DLD1 (cell line): ENCODE results near the gene KDM4B.

Experiments used
- in situ Hi-C: cut with HindIII; loops from 2 replicates; pipeline ENCODE4 v1.10.0; 2017; ENCODE audit warnings: low sequenced_read_pairs

The KDM4B gene

DNA sequence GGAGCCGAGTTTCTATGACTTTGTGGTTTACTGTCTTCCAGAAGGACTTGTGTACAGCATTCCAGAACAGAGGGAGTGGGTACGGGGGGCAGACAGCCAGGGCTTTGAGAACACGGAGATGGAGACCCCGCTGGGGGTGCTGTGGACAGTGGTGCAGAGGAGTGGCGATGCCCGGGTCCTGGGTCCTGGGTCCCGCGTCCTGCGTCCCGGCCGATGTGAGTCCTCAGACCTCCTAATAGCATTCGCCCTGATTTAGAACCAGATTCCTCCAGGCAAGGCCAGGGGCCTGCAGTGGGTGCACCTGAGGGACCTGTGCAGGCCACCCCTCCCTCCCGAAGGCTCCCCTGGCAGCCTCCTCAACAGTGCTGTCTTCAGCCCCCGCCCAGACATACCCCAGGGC is 97.9 kb downstream of the KDM4B start:
- in situ Hi-C loops = no loop called here

DNA sequence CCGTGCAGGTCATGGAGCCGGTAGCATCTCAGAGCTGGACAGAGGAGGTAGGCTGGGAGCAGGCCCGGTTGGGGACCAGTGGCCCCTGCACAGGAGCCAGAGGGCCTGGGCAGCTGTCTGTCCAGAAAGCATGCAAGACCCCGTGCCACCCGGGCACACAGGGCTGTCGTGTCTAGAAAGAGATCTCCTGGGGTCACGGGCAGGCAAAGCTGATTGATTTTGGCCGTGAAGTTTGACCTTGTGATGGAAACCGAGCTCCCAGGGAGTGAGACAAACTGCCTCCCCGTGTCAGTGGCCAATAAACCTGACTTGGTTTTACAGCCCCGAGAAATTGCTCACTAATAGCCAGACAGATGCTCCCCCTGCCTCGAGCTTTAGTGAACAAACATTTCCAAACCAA is 98.8 kb downstream of the KDM4B start:
- in situ Hi-C loops = no loop called here

DNA sequence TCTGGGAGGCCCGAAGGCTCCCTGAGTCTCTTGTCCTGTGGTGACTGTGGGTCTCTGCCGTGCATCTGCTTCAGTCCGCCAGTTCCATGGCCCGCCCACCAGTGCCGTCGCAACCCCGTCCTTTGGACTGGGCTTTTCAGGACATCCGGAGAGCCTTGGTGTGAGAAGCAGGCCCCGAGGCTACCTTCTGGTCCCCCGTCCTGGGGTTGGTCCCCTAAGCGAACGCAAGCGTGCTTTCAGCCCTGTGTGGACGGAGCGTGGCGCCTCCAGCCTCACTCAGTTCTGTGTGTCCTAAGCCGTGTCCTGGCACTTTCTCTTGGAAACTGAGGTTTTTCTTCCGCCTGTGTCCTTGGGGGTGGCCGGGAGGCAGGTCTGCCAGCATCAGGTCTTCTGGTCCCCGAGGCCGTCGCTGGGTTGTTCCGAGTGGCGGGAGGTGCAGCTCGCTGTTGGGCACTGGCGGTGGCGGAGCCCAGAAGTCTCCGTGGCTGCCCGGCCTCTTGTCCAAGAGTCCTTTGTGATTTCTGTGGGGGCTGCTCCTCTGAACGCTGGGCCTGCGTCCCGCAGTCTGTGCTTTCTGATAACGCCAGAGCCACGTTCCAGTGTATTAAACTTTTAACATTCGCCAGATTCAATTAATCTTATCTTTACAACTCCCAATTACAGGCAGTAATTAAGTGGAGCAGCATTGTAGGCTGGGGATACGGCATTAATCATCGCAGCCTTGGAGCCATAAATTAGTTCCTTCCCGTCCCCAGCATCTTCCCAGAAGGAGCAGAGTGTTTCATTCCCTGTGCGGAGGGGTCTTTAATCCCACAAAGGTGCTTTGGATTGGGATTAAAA is 99.5 kb downstream of the KDM4B start:
- in situ Hi-C loops = no loop called here

DNA sequence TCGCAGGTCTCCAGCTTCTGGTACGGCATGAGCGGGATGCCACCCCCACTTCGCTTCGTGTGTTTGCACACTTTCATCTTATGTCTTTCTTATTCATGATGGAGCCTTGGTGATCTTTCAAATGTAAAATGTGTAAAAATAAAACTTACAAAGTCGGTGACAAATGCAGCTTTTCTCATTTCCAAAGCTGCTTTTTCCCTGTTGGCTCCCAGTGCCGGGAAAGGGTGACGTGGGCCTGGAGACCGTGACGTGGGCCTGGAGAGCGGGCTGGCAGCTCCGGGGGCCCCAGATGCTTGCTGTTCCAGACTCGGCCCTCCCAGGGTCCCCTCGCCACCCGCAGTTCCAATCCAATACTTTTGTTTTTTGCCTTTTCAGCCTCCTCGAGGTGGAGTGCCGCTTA is 101.4 kb downstream of the KDM4B start:
- in situ Hi-C loops = no loop called here

DNA sequence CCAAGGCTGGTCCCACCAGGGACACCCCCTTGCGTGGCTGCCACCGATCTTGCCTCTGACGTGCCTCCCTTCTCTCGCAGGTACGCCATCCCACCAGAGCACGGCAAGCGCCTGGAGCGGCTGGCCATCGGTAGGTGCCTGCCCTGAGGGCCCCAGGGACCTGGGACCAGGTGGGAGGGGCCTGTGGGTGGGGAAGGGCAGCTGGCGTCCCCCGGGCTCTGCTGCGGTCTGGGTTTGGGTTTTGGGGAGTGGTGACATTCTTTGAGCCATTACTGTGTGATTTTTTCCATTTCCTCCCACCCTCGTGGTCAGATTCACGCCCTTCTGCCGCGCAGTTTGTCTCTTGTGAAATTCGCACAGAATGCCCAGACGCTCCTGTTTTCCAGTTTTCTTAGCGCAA is 102.0 kb downstream of the KDM4B start:
- in situ Hi-C loops = no loop called here

DNA sequence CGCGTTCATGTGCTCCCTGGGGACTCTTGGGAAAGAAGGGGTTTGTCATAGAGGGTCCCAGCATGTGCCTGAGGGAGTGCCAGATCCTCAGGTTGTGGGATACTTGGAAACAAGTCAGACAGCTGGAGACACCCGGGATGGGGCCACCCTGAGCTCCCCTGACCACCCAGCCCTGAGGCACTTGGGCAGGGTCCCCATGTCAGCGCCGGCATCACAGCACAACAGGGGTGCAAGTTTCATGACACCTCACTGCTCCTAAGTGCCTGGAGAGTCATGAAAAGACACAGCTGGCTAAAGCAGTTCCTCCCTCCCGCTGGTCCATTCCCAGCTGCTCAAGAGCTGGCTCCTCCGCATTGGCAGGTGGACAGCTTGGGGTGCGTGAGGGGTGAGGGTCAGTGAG is 102.7 kb downstream of the KDM4B start:
- in situ Hi-C loops = no loop called here

DNA sequence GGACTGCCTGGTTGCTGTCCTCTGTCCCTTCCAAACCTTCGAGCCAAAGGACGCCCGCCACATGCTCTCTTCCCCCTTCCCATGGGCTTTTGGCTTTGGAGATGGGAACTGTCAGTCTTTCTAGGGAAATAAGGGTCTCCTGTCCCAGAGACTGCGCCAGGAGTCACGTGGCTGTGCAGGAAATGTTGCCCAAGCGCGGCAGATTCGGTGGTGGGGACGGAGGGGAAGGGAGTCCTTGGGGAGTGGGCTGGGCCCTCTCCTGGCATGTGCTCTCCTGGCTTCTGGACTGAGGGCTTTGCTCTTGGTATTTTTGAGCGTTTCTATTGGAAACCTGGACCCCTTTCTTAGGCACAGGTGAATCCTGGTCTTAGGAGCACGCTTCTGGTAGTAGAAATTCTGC is 103.2 kb downstream of the KDM4B start:
- in situ Hi-C loops = no loop called here

DNA sequence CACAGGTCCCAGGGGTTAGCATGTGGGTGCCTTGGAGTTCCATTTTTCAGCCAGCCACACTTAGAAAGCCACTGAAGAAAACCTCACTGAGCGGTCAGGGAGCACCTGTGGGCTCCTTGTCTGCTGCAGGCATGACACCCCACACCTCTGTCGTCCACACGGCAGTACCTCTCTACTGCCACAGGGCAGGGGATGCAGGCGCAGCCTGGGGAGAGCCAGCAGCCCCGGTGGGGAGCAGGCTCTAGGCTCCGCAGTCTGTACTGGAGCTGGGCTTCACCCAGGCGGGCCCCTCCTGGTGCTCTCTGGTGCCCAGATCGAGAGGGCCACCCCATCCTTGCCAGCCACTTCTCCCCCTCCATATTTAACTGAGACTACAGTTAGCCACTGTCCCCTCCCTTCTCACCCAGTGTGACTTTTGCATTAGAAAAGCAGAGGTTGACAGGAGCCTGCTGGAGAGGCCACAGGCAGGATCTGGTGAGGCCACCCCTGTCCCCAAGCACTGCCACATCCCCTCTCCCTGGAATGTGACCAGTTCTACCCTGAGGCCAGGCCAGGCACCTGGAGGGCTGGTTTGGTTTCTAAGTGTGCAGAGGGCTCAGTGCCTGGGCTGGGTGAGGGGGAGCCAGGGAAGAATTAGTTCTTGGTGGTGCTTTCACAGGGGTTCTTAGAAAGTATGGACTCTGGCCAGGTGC is 104.4 kb downstream of the KDM4B start:
- in situ Hi-C loops = no loop called here

DNA sequence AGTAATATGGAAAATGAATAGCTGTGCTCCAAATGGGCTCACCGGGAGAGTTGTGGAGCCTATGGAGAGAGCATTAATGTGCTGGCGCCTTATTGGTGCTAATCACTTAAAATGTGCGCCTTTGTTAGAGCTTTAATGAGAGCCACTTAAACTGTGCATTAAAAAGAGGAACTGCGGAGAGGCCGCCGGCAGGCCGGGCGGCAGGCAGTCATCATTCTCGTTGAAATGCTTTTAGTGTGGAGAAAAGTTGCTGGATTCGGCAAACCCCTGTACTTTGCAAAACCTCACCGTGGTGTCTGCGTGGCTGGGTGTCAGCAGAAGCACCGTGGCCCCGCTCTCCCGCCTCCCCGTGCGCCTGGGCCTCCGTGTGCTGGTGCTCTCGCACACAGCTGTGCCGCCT is 105.5 kb downstream of the KDM4B start:
- in situ Hi-C loops = no loop called here

DNA sequence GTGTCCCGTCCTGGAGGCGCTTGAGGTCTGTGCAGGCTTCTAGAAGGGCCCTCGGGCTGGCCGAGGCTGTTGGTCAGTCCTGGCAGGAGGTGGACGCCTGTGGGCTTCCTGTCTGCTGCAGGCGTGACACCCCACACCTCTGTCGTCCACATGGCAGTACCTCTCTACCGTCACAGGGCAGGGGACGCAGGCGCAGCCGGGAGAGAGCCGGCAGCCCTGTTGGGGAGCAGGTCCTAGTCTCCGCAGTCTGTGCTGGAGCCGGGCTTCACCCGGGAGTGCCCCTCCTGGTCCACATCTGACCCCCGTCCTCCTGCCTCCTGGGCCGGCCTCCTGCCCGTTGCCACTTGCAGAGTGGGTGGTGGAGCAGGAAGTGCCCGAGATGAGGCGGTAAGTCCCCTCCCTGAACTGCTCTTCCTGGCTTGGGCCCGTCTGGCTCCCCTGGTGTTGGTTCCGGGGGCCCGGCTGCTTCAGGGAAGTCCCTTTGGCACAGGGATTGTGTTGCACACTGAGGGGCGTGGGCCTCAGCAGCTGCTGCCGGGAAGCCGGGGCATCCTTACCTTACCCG is 106.0 kb downstream of the KDM4B start:
- in situ Hi-C loops = no loop called here

DNA sequence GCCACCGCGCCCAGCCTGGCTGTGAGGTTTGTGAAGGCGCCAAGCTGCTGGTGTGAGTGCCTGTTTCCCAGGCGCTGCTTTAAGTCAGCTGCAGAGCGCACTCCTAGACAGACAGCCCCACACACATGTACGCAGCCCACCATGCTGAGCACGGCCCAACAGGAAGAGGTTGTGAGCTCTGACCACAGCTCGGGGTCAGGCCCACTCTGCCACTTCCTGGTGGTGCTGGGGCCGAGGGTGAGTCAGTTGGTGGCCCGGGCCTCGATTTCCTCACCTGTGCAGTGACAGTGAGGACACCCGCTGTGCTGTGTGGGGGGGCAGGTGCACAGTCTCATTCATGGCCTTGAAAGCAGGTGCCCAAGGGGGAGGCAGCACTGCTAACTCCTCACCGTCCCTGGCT is 106.7 kb downstream of the KDM4B start:
- in situ Hi-C loops = no loop called here

DNA sequence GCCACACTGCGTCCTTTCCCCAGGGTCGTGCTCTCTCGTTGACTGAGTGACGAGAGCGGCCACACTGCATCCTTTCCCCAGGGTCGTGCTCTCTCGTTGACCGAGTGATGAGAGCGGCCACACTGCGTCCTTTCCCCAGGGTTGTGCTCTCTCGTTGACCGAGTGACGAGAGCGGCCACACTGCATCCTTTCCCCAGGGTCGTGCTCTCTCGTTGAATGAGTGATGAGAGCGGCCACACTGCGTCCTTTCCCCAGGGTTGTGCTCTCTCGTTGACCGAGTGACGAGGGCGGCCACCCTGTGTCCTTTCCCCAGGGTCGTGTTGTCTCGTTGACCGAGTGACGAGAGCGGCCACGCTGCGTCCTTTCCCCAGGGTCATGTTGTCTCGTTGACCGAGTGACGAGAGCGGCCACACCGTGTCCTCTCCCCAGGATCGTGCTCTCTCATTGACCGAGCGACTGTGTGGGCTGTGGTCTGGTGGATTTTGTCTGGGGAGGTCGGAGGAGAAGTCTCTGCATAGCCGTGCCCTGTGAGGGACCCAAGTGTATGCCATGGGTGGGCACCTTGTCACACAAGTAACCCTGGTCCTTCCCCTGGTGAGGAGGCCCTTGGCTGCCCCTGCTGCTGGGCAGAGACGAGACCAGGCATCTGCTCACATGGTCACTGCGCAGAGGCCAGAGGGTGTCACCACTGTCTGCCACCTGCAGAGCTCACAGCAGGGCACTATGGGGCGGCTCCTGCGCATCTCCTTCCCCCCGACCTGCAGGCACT is 107.7 kb downstream of the KDM4B start:
- in situ Hi-C loops = no loop called here

DNA sequence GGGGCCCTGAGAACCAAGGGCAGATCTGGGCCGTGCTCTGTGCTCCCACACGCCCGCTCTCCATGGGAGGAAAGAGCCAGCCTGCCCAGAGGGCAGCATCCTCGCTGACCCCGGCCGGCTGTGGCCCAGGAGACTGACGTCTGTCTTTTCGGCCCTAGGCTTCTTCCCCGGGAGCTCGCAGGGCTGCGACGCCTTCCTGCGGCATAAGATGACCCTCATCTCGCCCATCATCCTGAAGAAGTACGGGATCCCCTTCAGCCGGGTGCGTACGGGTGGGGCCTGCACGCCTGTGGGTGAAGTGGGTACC is 108.2 kb downstream of the KDM4B start:
- in situ Hi-C loops = no loop called here

DNA sequence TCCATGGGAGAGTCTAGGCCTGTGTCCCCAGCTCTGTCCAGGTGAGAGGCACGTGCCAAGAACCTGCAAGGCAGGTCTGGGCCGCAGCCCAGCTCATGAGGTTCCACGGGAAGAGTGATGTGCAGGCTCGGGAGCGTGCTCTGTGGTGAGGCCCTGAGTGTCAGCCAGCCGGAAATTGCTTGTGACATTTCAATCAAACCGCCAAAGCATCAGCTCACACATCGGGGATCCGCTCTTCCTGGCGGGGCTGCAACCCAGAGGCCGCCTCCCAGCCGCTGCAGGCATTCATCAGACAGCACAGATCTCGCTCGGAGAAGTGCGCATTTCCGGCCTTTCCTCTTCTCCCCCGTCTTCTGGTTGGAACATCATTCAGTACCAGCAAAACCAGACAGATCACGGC is 109.3 kb downstream of the KDM4B start:
- in situ Hi-C loops = no loop called here

DNA sequence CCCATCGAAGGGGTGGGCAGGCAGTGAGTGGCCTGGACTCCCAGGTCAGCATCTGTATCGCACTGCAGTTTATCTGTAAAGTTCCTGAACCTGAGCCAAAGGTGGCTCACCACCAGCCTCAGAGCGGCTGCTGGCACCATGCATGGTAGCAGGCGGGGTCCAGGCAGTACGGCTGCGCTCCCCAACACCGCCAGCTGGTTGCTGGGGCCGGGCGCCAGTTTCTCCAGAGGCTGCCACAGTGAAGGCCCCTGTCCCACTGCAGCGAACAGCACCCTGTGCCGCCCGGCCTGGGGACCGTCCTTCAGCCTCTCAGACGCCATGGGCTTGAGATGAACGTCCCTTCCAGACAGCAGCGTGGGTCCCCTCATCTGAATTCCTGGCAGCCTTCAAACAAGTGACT is 109.8 kb downstream of the KDM4B start:
- in situ Hi-C loops = no loop called here

DNA sequence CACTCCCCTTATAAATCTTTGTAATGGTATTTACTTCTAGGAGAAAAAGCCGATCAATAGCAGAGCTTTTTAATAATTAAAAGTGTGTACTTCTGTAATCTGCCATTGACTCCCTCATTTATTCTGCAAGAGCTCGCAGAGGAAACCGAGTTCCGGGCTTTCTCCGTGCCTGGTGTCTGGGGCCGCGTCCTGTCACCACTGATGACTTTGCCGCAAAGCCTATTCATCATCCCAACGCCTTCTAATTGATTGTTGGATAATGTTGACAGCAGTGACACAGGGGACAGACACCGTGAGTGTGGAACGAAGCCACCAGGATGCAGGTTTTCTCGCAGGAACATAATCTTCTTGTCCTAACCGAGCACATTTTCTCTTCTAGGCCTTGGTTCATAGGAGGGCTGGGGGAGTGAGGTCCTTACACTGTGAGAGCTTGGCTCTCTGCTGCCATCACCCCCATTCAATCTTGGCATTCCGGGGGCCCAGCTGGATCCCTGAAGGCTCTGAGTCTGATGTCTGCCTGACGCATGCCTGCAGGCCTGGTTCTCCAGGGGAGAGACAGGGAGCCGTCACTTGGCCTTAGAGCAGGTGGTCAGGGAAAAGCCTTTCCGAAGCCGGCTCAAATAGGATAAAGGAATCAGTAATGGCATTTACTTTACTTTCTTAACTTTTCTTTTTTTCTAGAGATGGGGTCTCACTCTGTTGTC is 110.3 kb downstream of the KDM4B start:
- in situ Hi-C loops = no loop called here

DNA sequence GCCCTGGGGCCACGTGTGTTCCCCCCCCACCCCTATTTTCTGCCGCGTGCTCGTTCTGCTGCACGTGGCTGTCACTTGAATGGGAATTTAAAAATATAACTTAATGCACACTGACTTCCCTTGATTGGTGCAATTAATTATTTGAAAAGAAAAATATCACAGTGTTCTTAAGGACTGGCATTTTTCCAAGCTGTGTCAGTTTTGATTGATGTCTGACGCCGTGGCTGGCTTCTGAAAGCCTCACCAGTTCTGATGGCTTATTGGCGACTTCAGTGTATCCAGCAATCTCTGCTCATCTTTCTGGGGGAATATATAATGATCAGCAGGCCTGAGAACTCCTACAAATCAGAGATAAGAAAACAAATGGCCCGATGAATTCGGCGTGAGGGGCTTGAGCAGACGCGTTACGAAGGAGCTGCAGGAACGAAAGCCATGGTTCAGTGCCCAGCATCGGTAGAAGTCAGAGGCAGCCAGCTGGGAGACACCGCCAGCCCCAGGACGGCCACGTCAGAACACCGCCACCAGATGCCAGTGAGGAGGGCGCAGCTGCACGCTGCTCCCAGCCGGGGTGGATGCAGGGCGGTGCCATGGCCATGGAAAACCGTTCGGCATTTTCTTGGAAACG is 111.2 kb downstream of the KDM4B start:
- in situ Hi-C loops = no loop called here

DNA sequence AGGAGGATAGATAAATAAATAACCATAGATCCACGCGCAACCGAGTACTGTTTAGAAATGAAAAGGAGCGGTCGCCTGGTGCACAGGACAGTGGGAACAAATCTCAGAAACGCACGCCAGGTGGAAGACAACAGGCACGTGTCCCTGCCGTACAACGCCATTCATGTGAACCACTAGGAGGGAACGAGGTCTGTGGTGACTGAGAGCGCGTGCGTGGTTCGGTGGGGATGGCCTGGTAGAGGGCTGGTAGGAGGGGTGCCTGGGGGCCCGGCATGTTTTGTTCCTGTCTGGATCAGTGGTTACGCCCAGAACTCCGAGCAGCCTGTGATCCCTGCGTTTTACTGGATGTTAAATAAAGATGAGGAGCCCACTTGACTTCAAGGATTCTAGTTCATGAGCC is 111.9 kb downstream of the KDM4B start:
- in situ Hi-C loops = no loop called here

DNA sequence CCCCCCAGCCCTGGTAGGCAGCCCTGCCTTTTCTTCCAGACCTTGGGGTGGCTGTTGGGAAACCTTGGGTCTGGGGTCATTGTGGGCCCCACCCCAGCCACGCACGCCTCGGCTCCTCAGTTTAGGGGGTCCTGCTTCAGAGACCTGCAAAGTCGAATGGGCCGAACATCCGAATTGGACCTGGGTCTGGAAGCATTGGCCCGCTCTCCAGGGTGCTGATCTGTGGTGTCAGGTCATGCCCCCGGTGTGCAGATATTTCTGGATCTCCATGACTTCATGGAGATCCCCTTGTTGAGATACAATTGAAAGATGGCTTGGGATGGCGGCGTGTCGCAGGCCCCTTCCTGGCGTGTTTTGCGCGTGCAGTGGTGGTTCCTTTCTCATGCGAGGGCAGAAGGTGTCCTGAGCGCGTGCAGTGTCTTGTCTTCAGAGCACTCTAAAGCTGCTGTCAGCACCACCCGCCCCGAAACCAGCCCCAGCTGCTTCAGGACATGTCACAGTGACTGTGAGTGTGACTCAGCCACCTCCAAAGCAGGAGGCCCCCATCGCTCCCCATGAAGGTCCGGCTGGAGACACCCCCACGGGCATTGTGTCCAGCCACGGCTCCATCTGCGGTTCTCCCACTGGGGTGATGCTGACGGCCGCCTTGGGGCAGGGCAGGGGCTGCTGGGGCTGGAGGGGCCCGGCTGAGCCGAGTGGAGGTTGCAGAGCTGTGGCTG is 112.7 kb downstream of the KDM4B start:
- in situ Hi-C loops = no loop called here

DNA sequence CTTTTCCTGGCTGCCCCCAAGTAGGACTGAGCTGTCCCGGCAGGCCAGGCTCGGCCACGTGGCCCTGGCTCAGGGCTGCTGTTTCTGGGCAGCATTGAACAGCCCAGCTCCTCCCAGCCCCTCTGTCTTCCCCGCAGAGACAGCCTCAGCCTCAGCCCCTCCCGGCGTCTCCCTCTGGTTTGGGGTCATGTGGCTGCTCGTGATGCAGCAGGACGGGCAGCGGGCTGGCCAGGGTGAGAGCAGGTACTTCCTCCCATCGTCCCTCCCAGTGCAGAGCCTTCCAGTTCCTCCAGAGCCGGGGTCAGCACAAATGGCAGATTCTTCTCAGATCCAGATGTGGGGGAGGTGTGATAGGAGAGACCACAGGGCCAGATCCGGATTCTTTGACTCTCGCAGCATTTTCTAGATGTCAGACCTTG is 114.6 kb downstream of the KDM4B start:
- in situ Hi-C loops = no loop called here
